Vagina (tissue), 2 donors: Measurements from ENCODE around the gene MMP11. TPM values are rescaled to one million over a fixed set of nuclear protein-coding genes. Genes with fewer than 3 reads are reported as not detected.
A peak's percentile ranks its signal among the peaks of the same experiment; 100 is the strongest.

ENCODE experiments used
- DNase-seq, 2 donors: peaks; one replicate each; pipeline ENCODE4 v3.0.0-alpha.2; 2017; ENCODE audit errors: extremely low spot score in 2 of 2
- H3K27ac ChIP-seq: fragments of 200-600 bp; sonication (generic); one replicate; pipeline ENCODE4 v1.5.1; 2019
- H3K27me3 ChIP-seq: fragments of 200-600 bp; sonication (generic); one replicate; pipeline ENCODE4 v1.5.1; 2019
- H3K36me3 ChIP-seq, 2 donors: fragments of 200-600 bp; sonication (generic); one replicate each; pipeline ENCODE4 v1.5.1; 2017 to 2019
- H3K4me1 ChIP-seq: fragments of 200-600 bp; sonication (generic); one replicate; pipeline ENCODE4 v1.5.1; 2019
- H3K4me3 ChIP-seq, 2 donors: fragments of 200-600 bp; sonication (generic); 1 replicate in 1 of 2; 2 replicates in 1 of 2; pipeline ENCODE4 v1.5.1; 2016 to 2019
- H3K9me3 ChIP-seq: fragments of 200-600 bp; sonication (generic); one replicate; pipeline ENCODE4 v1.5.1; 2019
- CTCF ChIP-seq, 3 experiments: fragments of 450-650 bp in 2 of 3; fragments of 200-600 bp in 1 of 3; sonication (generic) in 1 of 3; IDR thresholded peaks; one replicate each; pipeline ENCODE4 v1.5.1; 2017 to 2019; ENCODE audit warnings: antibody characterized with exemption in 3 of 3, mild to moderate bottlenecking in 2 of 3, moderate library complexity in 2 of 3
- POLR2A ChIP-seq, 2 donors: fragments of 450-650 bp; IDR thresholded peaks; one replicate each; pipeline ENCODE4 v1.6.1; 2017; ENCODE audit warnings: antibody characterized with exemption in 2 of 2, mild to moderate bottlenecking in 2 of 2, moderate library complexity in 2 of 2
- POLR2AphosphoS5 ChIP-seq, 2 donors: sonication (generic); formaldehyde crosslinking; IDR thresholded peaks; one replicate each; pipeline ENCODE4 v1.9.0; 2017; ENCODE audit warnings: antibody characterized with exemption in 2 of 2, mild to moderate bottlenecking in 2 of 2, low read depth in 1 of 2; ENCODE audit not compliant: insufficient read depth in 1 of 2
- intact Hi-C: fragments of 100-400 bp; cut with DNase I; formaldehyde crosslinking; loops from one replicate; pipeline ENCODE4 v1.15.1; 2023
- total RNA-seq: library from RNA; depleted of rRNA; stranded (reverse); fragments of >200 nt; gene quantifications from one replicate; pipeline ENCODE4 v1.2.3, GENCODE V29; 2016

The MMP11 gene
- total RNA-seq, 1 donor from 2014 or later, result 6.4 TPM

DNA sequence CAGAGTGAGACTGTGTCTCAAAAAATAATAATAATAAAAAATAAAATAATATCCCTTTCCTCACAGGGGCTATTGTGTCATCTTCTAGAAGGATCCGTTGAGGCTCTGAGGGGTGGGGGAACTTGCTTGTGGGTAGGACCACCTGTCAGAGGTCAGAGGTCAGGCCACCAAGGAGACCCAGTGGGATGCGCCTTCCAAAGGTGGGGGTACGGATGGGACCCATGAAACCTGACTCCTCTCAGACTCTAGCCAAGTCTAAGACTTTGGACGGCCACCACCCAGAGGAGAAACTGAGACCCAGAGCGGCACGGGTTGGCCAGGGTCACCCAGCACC lies 367 bp upstream of the MMP11 start:
- H3K27me3 ChIP-seq, result no peaks in the 10 kb centered on the region
- intact Hi-C loops, result loop anchor here (5.0 kb wide), 1 partner anchor 65 kb away; the partner anchor contains the start of gene DERL3
- no peaks in the 10 kb centered on the region for H3K9me3 ChIP-seq
- TF ChIP-seq CTCF (IDR thresholded peaks at IDR 0.05) (no peak), POLR2A (IDR thresholded peaks at IDR 0.05) (no peak), POLR2AphosphoS5 (IDR thresholded peaks at IDR 0.05; ENCODE audit: insufficient read depth in 1 of 2, low read depth in 1 of 2) (no peak)
- peaks cover 57% of the 10 kb centered on the region for H3K4me1 ChIP-seq
- DNase-seq, result no peak
- H3K27ac ChIP-seq, result peak overlapping the region; percentile 40
- peak overlapping the region; percentile 45 to 57 for H3K4me3 ChIP-seq
- no peaks in the 10 kb centered on the region for H3K36me3 ChIP-seq

- Histone ChIP-seq H3K36me3 (no peaks in the 10 kb centered on the region), H3K27ac (peak overlapping the region; percentile 40), H3K4me3 (peak overlapping the region; percentile 45 to 57), H3K4me1 (peaks cover 48% of the 10 kb centered on the region), H3K9me3 (no peaks in the 10 kb centered on the region), H3K27me3 (no peaks in the 10 kb centered on the region)
- DNase-seq, result no peak
- intact Hi-C loops, result loop anchor here (5.0 kb wide), 1 partner anchor 64 kb away; the partner anchor contains the start of gene DERL3
- TF ChIP-seq POLR2A (IDR thresholded peaks at IDR 0.05) (no peak), POLR2AphosphoS5 (IDR thresholded peaks at IDR 0.05; ENCODE audit: insufficient read depth in 1 of 2, low read depth in 1 of 2) (no peak), CTCF (IDR thresholded peaks at IDR 0.05) (no peak)
Observed at GRCh38 chr22:23773483-23774113, 949 bp downstream of the MMP11 start.

DNA sequence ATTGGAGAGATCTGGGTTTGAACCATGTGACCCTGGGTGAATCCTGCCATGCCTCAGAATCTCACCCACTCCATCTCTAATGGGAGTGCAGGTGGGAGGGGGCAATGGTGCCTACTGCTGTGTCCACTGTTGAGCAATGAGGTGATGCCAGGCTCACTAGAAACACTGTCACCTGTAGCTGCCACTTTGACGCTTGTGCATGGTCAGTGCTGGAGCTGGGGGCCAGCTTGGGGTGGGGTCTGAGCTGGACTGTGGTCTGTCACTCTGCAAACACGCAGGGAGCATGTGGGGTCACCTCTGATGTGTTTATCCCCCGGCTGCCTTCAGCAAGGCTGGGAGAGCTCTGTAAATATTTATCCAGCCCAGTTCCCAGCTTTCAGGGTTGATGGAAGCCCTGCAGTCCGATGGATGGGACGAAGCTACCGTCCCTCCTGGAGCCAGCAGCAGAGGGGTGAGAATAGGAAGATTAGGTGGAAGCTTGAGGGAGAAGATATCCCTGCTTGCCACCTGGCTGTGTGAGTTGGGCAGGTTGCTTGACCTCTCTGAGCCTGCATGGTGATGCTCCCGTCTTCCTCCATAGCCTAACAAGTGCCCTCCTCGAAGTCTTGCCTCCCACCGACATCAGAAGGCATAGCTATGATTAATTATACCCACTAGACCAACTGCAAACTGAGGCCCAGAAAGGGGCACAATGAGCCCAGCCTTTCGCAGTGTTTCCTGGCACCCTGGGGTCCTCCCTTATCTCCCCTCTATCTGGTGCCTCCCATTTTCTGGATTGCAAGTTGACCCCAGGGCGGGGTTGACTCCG lies 1.7 kb downstream of the MMP11 start:
- H3K4me3 ChIP-seq, result no peak overlapping the region
- H3K4me1 ChIP-seq, result peaks cover 44% of the 10 kb centered on the region
- no peaks in the 10 kb centered on the region for H3K36me3 ChIP-seq
- no peak for DNase-seq
- H3K9me3 ChIP-seq, result no peaks in the 10 kb centered on the region
- intact Hi-C loops, result loop anchor here (5.0 kb wide), 1 partner anchor 63 kb away; the partner anchor contains the start of gene DERL3
- peak overlapping the region; percentile 32 for H3K27ac ChIP-seq
- H3K27me3 ChIP-seq, result no peaks in the 10 kb centered on the region
- TF ChIP-seq POLR2AphosphoS5 (IDR thresholded peaks at IDR 0.05; ENCODE audit: insufficient read depth in 1 of 2, low read depth in 1 of 2) (no peak), POLR2A (IDR thresholded peaks at IDR 0.05) (no peak), CTCF (IDR thresholded peaks at IDR 0.05) (no peak)

- peaks cover 44% of the 10 kb centered on the region for H3K4me1 ChIP-seq
- TF ChIP-seq POLR2AphosphoS5 (IDR thresholded peaks at IDR 0.05; ENCODE audit: insufficient read depth in 1 of 2, low read depth in 1 of 2) (no peak), POLR2A (IDR thresholded peaks at IDR 0.05) (no peak)
- H3K36me3 ChIP-seq, result no peaks in the 10 kb centered on the region
- intact Hi-C loops, result loop anchor here (5.0 kb wide), 1 partner anchor 62 kb away; the partner anchor contains the start of gene DERL3
- no peaks in the 10 kb centered on the region for H3K27me3 ChIP-seq
- DNase-seq, result no peak
- H3K27ac ChIP-seq, result peak overlapping the region; percentile 32
- H3K4me3 ChIP-seq, result no peak overlapping the region
- H3K9me3 ChIP-seq, result no peaks in the 10 kb centered on the region
Observed at GRCh38 chr22:23774922-23775436, 2.3 kb downstream of the MMP11 start.

DNA sequence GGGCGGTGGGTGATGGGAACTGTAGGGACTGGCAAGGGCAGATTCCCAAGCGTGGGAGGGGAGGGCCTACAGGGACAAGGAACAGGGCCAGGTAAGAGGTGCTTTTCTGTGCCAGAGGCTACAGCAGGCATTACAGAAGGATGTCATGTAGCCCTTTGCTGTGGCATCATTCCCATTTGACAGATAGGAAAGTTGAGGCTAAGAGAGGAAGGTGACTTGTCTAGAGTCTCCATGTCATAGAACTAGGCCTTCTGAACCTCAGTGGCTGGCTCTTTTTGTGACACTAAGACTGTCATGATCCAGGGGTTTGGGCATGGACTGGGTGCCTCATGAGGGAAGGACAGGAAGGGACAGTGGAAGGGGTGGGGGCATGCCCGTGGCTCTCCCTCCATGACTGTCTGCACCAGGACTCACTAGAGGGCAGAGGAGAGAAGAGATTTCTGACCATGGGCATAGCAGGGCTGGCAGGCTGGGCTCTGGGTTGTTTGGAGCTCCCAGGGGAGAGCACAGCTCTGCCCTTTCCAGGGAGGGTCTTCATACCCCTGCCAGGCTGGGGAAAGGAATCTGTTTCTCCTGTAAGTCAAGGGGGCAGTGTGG lies 3.2 kb downstream of the MMP11 start:
- no peak overlapping the region for H3K4me3 ChIP-seq
- intact Hi-C loops, result no loop called here
- H3K36me3 ChIP-seq, result no peaks in the 10 kb centered on the region
- no peaks in the 10 kb centered on the region for H3K27me3 ChIP-seq
- no peak for DNase-seq
- H3K9me3 ChIP-seq, result no peaks in the 10 kb centered on the region
- TF ChIP-seq CTCF (IDR thresholded peaks at IDR 0.05) (no peak), POLR2AphosphoS5 (IDR thresholded peaks at IDR 0.05; ENCODE audit: insufficient read depth in 1 of 2, low read depth in 1 of 2) (no peak), POLR2A (IDR thresholded peaks at IDR 0.05) (no peak)
- peaks cover 43% of the 10 kb centered on the region for H3K4me1 ChIP-seq
- no peak overlapping the region for H3K27ac ChIP-seq
